ENCODE measurements around the gene ARL5B. TPM values are rescaled to one million over a fixed set of nuclear protein-coding genes. Genes with fewer than 3 reads are reported as not detected.

Gene ARL5B
- total and polyA plus RNA-seq, 2 of the 8 experiments (the other 6 are each of a cell fraction or from before 2014, with no cell fraction given) = 8.4 to 52.1 TPM

GRCh38 chr10:18659125-18659818 lies at the start of gene ARL5B (continued):
- TF ChIP-seq CTCF (IDR thresholded peaks at IDR 0.05; ENCODE audit: control extremely low read depth in 1 of 3, insufficient read depth in 1 of 3, low read depth in 1 of 3, low read length in 3 of 3) (no peak), TCF12 (IDR thresholded peaks at IDR 0.05; ENCODE audit: low read depth, low read length) (no peak), SIX5 (IDR thresholded peaks at IDR 0.05; ENCODE audit: low read depth, low read length) (no peak), POLR2AphosphoS5 (IDR thresholded peaks at IDR 0.05; ENCODE audit: low read depth, low read length) (peak; percentile 94), FOSL1 (IDR thresholded peaks at IDR 0.05; ENCODE audit: insufficient read depth, low read depth, low read length) (no peak), TEAD4 (IDR thresholded peaks at IDR 0.05; ENCODE audit: low read depth, low read length) (0 out of 2 replicates have a peak, but pooled peaks have one; percentile 36), CBX8 (IDR thresholded peaks at IDR 0.05; ENCODE audit: borderline replicate concordance, low read depth, low read length) (no peak), CBX5 (IDR thresholded peaks at IDR 0.05; ENCODE audit: low read depth, low read length) (no peak), BACH1 (IDR thresholded peaks at IDR 0.05; ENCODE audit: low read length) (peak; percentile 12; the same call in 1 of the 2 replicates), TAF7 (optimal IDR thresholded peaks at IDR 0.05; ENCODE audit: borderline replicate concordance, low read depth, low read length) (peak; percentile 86), GABPA (IDR thresholded peaks at IDR 0.05; ENCODE audit: borderline replicate concordance, insufficient read depth, low read length) (peak; percentile 83; the same call in 1 of the 2 replicates), NRF1 (IDR thresholded peaks at IDR 0.05; ENCODE audit: low read depth, low read length) (no peak), RXRA (IDR thresholded peaks at IDR 0.05; ENCODE audit: insufficient read depth, low read depth, low read length) (no peak), BCL11A (IDR thresholded peaks at IDR 0.05; ENCODE audit: low read depth in 2 of 2, low read length in 2 of 2) (no peak), TBP (IDR thresholded peaks at IDR 0.05; ENCODE audit: low read depth, low read length) (peak; percentile 74), KDM5A (IDR thresholded peaks at IDR 0.05; ENCODE audit: low read length) (no peak), ATF2 (IDR thresholded peaks at IDR 0.05; ENCODE audit: low read length) (no peak), E2F6 (IDR thresholded peaks at IDR 0.05) (no peak), MAFK (IDR thresholded peaks at IDR 0.05; ENCODE audit: low read depth, low read length) (no peak), KDM1A (IDR thresholded peaks at IDR 0.05; ENCODE audit: borderline replicate concordance, low read length) (no peak)

Measured in H1 (cell line).